Stimulated activated CD4-positive, alpha-beta T cell treated with anti-CD3 and anti-CD28 coated beads, Interleukin-15, amount 100 ng/mL, for 48 hours (primary cell): Measurements from ENCODE around the gene FBXO46.
"Not testable (repeated sequence)": the region's sequence is repeated elsewhere in the genome, so short reads cannot be mapped to it uniquely, and the experiment has no call there.

Source experiments
- DNase-seq, 2 donors: peaks; one replicate each; pipeline ENCODE4 v3.0.0-alpha.2; 2020; ENCODE audit warnings: low read depth in 2 of 2

Gene FBXO46

GRCh38 chr19:45729800-45730290 is 851 bp downstream of the FBXO46 start:
- DNase-seq = no peak

- not testable (repeated sequence) for DNase-seq
Measured at GRCh38 chr19:45728683-45729082, 2.0 kb downstream of the FBXO46 start.

- DNase-seq = not testable (repeated sequence)
Measured at GRCh38 chr19:45720065-45720464, 10.6 kb downstream of the FBXO46 start.

GRCh38 chr19:45717983-45718650 is 12.6 kb downstream of the FBXO46 start:
- DNase-seq = no peak

- DNase-seq = peak; percentile 96 to 97
Measured at GRCh38 chr19:45717131-45717982, 13.3 kb downstream of the FBXO46 start.

- DNase-seq = no peak
Measured at GRCh38 chr19:45716359-45717130, 14.2 kb downstream of the FBXO46 start.

GRCh38 chr19:45715139-45715538 is 15.6 kb downstream of the FBXO46 start:
- no peak for DNase-seq

GRCh38 chr19:45713141-45713540 is 17.6 kb downstream of the FBXO46 start:
- DNase-seq = no peak

GRCh38 chr19:45712699-45713067 is 18.0 kb downstream of the FBXO46 start:
- DNase-seq = no peak

GRCh38 chr19:45711851-45712698 is 18.6 kb downstream of the FBXO46 start:
- DNase-seq = no peak

- DNase-seq = no peak
Measured at GRCh38 chr19:45710356-45711130, 20.2 kb downstream of the FBXO46 start.

- no peak for DNase-seq
Measured at GRCh38 chr19:45705710-45706415, 24.8 kb downstream of the FBXO46 start.

GRCh38 chr19:45705115-45705514 is 25.6 kb downstream of the FBXO46 start:
- DNase-seq = no peak

GRCh38 chr19:45701676-45702075 is 29.0 kb downstream of the FBXO46 start:
- DNase-seq = no peak

- DNase-seq = peak; percentile 66 to 75
Measured at GRCh38 chr19:45693106-45693788, 37.4 kb downstream of the FBXO46 start.

- peak; percentile 94 to 99 for DNase-seq
Measured at GRCh38 chr19:45692187-45693105, 38.2 kb downstream of the FBXO46 start, which contains the start of gene QPCTL. Gene QPCTL, plus strand, starts transcription at chr19:45692666. Its CDS starts 38 bp downstream, at chr19:45692704.

- peak; percentile 89 to 91 for DNase-seq
Measured at GRCh38 chr19:45691516-45692186, 39.0 kb downstream of the FBXO46 start, which contains the start of gene SNRPD2. Gene SNRPD2, minus strand, starts transcription at chr19:45691953. Its CDS starts 65 bp downstream, at chr19:45691888.
